ENCODE results near the gene WDR7.

DNA sequence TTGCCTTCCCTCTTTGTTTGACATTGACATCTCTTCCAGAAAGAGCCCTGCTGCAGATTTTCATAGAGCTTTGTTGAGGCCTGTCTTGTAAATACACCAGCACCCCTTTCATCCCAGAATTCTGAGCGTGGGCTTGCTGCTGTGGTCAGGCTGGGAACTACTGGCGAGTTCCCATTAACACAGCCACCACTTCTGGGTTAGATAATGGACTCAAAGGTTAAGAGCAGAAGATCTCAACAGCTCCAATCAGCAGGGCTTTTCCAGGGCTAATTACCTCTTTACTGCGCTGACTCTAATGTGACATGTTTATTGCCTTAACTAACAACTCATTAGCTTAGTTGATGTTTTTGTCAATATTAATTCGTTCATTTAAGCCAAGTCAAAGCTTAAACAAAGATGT, 259.8 kb downstream of the WDR7 start:
- TF ChIP-seq, protein P1, sequence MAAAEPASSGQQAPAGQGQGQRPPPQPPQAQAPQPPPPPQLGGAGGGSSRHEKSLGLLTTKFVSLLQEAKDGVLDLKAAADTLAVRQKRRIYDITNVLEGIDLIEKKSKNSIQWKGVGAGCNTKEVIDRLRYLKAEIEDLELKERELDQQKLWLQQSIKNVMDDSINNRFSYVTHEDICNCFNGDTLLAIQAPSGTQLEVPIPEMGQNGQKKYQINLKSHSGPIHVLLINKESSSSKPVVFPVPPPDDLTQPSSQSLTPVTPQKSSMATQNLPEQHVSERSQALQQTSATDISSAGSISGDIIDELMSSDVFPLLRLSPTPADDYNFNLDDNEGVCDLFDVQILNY (CRISPR knock-in tag; IDR thresholded peaks at IDR 0.05), result no peak
- TF ChIP-seq, protein P2, sequence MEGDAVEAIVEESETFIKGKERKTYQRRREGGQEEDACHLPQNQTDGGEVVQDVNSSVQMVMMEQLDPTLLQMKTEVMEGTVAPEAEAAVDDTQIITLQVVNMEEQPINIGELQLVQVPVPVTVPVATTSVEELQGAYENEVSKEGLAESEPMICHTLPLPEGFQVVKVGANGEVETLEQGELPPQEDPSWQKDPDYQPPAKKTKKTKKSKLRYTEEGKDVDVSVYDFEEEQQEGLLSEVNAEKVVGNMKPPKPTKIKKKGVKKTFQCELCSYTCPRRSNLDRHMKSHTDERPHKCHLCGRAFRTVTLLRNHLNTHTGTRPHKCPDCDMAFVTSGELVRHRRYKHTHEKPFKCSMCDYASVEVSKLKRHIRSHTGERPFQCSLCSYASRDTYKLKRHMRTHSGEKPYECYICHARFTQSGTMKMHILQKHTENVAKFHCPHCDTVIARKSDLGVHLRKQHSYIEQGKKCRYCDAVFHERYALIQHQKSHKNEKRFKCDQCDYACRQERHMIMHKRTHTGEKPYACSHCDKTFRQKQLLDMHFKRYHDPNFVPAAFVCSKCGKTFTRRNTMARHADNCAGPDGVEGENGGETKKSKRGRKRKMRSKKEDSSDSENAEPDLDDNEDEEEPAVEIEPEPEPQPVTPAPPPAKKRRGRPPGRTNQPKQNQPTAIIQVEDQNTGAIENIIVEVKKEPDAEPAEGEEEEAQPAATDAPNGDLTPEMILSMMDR (IDR thresholded peaks at IDR 0.05 in 2 of 3, conservative IDR thresholded peaks at IDR 0.05 in 1 of 3; ENCODE audit: insufficient read depth in 2 of 3, low read depth in 1 of 3, low read length in 3 of 3), result no peak
- no peak for TF ChIP-seq XRCC5 (IDR thresholded peaks at IDR 0.05; ENCODE audit: low read depth, low read length)
- TF ChIP-seq, protein P3, sequence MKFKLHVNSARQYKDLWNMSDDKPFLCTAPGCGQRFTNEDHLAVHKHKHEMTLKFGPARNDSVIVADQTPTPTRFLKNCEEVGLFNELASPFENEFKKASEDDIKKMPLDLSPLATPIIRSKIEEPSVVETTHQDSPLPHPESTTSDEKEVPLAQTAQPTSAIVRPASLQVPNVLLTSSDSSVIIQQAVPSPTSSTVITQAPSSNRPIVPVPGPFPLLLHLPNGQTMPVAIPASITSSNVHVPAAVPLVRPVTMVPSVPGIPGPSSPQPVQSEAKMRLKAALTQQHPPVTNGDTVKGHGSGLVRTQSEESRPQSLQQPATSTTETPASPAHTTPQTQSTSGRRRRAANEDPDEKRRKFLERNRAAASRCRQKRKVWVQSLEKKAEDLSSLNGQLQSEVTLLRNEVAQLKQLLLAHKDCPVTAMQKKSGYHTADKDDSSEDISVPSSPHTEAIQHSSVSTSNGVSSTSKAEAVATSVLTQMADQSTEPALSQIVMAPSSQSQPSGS (CRISPR knock-in tag; IDR thresholded peaks at IDR 0.05), result no peak
- TF ChIP-seq ZNF830 (CRISPR knock-in tag; IDR thresholded peaks at IDR 0.05), result no peak
- TF ChIP-seq KLF13 (tag; IDR thresholded peaks at IDR 0.05; ENCODE audit: borderline replicate concordance, low read depth), result no peak
- TF ChIP-seq POLR2B (IDR thresholded peaks at IDR 0.05; ENCODE audit: low read depth, partially characterized antibody), result no peak
- no peak for TF ChIP-seq LEF1 (IDR thresholded peaks at IDR 0.05)

Measured in K562 (cell line).